ENCODE results near the gene ACVRL1. TPM values are rescaled to one million over a fixed set of nuclear protein-coding genes. Genes with fewer than 3 reads are reported as not detected.

ACVRL1 gene
- total and polyA plus RNA-seq, 9 of the 15 experiments (the other 6 are each of a cell fraction or from before 2014, with no cell fraction given) = 0.07 to 1.4 (median 0.30) TPM

GRCh38 chr12:51926064-51926632, 18.8 kb downstream of the ACVRL1 start (continued):
- TF ChIP-seq TCF7L2 (IDR thresholded peaks at IDR 0.05; ENCODE audit: low read depth, low read length) (no peak), ZBTB33 (CRISPR knock-in tag; IDR thresholded peaks at IDR 0.05) (no peak), NFATC3 (IDR thresholded peaks at IDR 0.05) (no peak), SPI1 (IDR thresholded peaks at IDR 0.05; ENCODE audit: borderline replicate concordance, low read depth, low read length) (peak; percentile 23; the same call in 1 of the 2 replicates), ZNF311 (CRISPR knock-in tag; IDR thresholded peaks at IDR 0.05) (no peak), ELF4 (CRISPR knock-in tag; IDR thresholded peaks at IDR 0.05) (0 out of 2 replicates have a peak, but pooled peaks have one; percentile 4), MEIS2 (IDR thresholded peaks at IDR 0.05; ENCODE audit: partially characterized antibody) (no peak), TFAP4 (CRISPR knock-in tag; IDR thresholded peaks at IDR 0.05; ENCODE audit: borderline replicate concordance) (no peak), ZNF175 (CRISPR knock-in tag; IDR thresholded peaks at IDR 0.05; ENCODE audit: low read depth) (peak; percentile 90; the same call in 1 of the 2 replicates), SNAPC5 (CRISPR knock-in tag; IDR thresholded peaks at IDR 0.05) (no peak), JUND (IDR thresholded peaks at IDR 0.05; ENCODE audit: borderline replicate concordance, low read depth, low read length) (peak; percentile 48; the same call in 1 of the 2 replicates), JUND (tag; IDR thresholded peaks at IDR 0.05; ENCODE audit: borderline replicate concordance, low read depth, low read length) (peak; percentile 24; the same call in 1 of the 3 replicates), SNRNP70 (optimal IDR thresholded peaks at IDR 0.05; ENCODE audit: low read depth, low read length) (no peak), MNT (conservative IDR thresholded peaks at IDR 0.05) (no peak), TBL1XR1 (IDR thresholded peaks at IDR 0.05; ENCODE audit: low read length in 2 of 2) (peak in 1 of 2 experiments; percentile 48; a peak in 1 of 4 replicates), ZNF431 (CRISPR knock-in tag; IDR thresholded peaks at IDR 0.05) (no peak), ZBTB7A (IDR thresholded peaks at IDR 0.05; ENCODE audit: borderline replicate concordance, control insufficient read depth, low read depth, low read length) (peak; percentile 81), ZNF444 (CRISPR knock-in tag; IDR thresholded peaks at IDR 0.05) (no peak), ZNF277 (CRISPR knock-in tag; IDR thresholded peaks at IDR 0.05; ENCODE audit: borderline replicate concordance) (no peak), PTRF (tag; IDR thresholded peaks at IDR 0.05) (no peak), CGGBP1 (CRISPR knock-in tag; IDR thresholded peaks at IDR 0.05) (no peak), ZBTB17 (CRISPR knock-in tag; IDR thresholded peaks at IDR 0.05) (no peak)
